Activated CD4-positive, alpha-beta T cell treated with anti-CD3 and anti-CD28 coated beads, Interleukin-2, amount 50 U/mL, for 1 hour (primary cell): Measurements from ENCODE around the gene CYP26C1.

Experiments
- DNase-seq: peaks from one replicate; pipeline ENCODE4 v3.0.0-alpha.2; 2020

Gene CYP26C1

GRCh38 chr10:93064874-93065660, 4.5 kb downstream of the CYP26C1 start:
- DNase-seq: no peak

DNA sequence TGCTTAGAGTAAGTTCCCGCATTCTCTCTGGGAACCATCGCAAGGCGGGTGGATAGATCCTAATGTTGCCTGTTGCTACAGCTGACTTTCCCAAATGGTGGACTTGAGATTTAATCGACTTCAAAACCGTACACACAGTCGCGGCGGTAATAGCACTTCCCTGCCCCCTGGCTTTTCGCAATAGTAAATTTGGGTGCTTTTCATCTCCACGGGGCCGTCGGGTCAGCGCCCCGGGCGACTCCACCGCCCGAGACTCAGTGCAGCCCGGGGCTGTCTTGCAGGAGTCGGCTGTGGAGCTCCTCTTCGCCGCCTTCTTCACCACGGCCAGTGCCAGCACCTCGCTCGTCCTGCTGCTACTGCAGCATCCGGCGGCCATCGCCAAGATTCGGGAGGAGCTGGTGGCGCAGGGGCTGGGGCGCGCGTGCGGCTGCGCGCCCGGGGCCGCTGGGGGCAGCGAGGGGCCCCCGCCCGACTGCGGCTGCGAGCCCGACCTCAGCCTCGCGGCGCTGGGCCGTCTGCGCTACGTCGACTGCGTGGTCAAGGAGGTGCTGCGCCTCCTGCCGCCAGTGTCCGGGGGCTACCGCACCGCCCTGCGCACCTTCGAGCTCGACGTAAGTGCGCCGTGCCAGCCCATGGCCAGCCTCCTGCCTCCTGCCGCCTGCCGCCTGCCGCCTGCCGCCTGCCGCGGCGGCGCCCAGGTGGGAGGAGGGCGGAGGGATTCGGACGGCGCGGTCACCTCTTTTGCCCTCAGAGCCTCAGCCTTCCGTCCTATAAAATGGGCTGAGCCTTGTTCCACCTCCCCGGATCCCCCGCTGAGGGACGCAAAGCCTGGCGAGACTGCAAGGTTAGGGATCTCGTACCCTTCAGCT, 5.3 kb downstream of the CYP26C1 start:
- DNase-seq: no peak

- DNase-seq: no peak
These were observed 5.9 kb downstream of the CYP26C1 start for GRCh38 chr10:93066544-93066913.

- no peak for DNase-seq
These were observed 7.1 kb downstream of the CYP26C1 start for GRCh38 chr10:93067443-93068365.

GRCh38 chr10:93068411-93069244, 8.0 kb downstream of the CYP26C1 start:
- no peak for DNase-seq

- DNase-seq: no peak
These were observed 8.6 kb downstream of the CYP26C1 start for GRCh38 chr10:93069245-93069561.

- DNase-seq: no peak
These were observed 10.0 kb downstream of the CYP26C1 start for GRCh38 chr10:93070378-93071176.

DNA sequence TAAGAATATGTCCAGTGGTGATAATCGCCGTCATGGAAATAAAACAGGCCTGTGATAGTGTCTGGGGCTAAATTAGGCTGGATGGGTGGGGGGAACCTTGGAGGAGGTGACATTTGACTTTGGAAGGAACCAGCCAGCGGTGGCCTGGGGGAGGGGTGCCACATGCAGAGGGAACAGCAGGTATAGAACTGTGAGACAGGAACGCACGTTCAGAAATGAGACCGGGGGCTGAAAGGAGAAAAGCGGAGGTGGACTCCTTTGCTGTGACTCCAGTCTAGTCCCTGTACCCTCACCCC, 10.5 kb downstream of the CYP26C1 start:
- DNase-seq: no peak

GRCh38 chr10:93071674-93072224, 11.2 kb downstream of the CYP26C1 start:
- DNase-seq: no peak

DNA sequence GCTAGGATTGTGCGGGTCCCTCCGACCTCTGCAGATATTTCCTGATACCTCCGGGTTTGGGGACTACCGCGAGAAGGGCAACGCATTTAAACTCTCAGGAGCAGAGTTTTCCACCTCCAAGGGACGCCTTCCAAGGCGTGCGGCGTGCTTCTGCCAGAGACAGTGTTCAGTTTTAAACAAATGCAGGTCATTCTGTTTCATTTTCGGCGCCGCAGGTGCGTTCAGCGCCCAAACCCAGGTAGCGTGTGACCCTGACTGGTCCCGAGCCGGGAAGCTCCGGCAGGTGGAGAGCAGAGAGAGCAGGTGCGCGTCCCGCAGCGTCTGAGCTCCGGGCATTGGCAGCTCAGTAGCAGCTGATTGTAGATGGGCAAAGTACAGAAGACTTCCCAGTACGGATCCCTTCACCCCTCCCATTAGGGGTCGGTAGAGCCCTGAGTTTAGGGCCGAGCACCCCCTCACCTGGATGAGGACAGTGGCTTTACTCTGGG, 11.7 kb downstream of the CYP26C1 start:
- DNase-seq: no peak

DNA sequence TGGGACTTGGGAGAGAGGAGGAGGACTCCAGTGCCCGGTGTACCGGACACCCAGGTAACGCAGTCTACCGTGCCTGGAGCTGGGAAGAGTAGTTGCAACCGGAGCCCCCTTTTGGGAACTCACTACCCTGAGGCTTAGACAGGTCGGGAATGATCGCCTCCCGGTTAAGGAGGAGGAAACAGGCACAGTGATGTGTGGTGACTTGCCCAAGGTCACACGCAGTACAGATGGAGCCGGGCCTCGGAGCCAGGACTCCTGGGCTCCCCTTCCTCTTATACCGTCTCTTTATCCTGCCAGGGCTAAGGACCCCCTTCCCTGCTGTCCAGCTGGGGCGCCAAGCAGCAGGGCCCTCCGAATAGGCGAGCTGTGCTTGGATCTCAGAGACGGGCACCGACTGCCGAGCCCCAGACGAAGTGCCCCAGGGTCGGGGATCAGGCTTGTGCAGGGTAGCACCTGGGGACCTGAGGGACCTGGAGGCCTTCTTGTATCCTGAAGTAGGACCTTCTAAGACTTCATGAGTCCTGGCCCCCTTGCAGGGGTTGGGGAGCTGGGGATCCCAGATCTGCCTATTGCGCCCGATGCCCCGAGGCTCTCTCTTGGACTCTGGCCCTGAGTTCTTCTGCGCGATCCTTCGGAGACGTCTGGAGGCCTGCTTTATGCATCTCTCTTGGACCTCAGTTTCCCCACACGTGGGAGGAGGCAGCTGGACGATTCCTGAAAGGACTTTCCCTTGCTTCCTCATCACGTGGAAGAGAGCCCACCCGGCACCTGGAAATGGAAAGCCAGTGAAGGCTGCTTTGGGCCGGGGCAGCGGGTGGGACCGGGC, 12.3 kb downstream of the CYP26C1 start:
- no peak for DNase-seq

- no peak for DNase-seq
These were observed 13.0 kb downstream of the CYP26C1 start, which contains the start of gene CYP26A1 for GRCh38 chr10:93073539-93074146. CYP26A1 (plus strand) TSS chr10:93073893; CDS start chr10:93073935, 42 bp downstream.

DNA sequence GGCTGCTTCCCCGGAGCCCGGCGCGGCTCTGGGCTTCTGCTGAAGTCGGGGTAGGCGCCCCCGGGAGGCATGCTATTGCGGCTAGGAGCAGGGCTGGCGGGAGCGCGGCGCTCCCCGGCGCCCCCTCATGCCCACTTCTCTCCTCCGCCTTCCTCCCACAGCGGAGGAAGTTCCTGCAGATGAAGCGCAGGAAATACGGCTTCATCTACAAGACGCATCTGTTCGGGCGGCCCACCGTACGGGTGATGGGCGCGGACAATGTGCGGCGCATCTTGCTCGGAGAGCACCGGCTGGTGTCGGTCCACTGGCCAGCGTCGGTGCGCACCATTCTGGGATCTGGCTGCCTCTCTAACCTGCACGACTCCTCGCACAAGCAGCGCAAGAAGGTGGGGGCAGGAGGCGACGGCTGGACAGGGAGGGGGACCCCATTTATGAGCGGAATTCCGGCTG, 13.6 kb downstream of the CYP26C1 start:
- DNase-seq: no peak

GRCh38 chr10:93074597-93075368, 14.2 kb downstream of the CYP26C1 start:
- DNase-seq: no peak

GRCh38 chr10:93075369-93076221, 15.0 kb downstream of the CYP26C1 start:
- DNase-seq: no peak

- no peak for DNase-seq
These were observed 16.3 kb downstream of the CYP26C1 start for GRCh38 chr10:93076871-93077270.

DNA sequence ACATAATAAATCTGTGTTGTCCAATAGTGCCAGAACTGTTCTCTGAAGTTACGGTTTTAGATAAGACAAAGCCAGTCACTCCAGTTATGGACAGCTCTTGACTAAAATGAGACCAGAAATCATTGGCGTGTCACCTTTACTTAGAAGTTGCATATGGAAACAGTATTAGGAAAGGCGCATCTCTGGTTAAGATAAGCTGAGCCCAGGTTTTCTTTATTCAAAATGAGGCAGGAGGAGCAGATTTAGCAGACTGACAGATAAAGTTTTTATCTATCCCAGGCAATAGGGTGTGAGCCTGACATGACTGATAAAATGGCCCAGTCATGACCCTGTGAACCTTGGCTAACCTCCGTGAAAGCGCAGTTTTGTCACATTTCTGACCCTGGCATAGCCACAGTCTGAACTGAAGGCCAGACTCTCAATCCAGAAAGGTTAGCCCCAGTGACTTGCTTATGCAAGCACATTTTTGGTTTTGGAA, 17.3 kb downstream of the CYP26C1 start:
- DNase-seq: no peak
